HEK293 (cell line): ENCODE results near the gene LSP1.

ENCODE experiments used
- CTCF ChIA-PET: fragments of 350-600 bp; formaldehyde crosslinking; extraction: SDS; loops from one replicate; lab custom pipeline; 2021; ENCODE audit warnings: antibody characterized with exemption; lab: Yijun Ruan, JAX
- POLR2A ChIA-PET: fragments of 300-600 bp; formaldehyde crosslinking; extraction: SDS; loops from one replicate; lab custom pipeline; 2020; ENCODE audit warnings: antibody characterized with exemption, inconsistent platforms; lab: Yijun Ruan, JAX
- H3K27ac ChIP-seq: fragments of 200-500 bp; sonication (Bioruptor generic); 2 replicates; pipeline ENCODE4 v1.5.1; 2014; ENCODE audit warnings: low read depth, low read length, control low read depth, inconsistent platforms; ENCODE audit errors: extremely low read depth
- H3K36me3 ChIP-seq, 2 experiments: fragments of 200-500 bp in 1 of 2; sonication (Bioruptor generic) in 1 of 2; 1 replicate in 1 of 2; 2 replicates in 1 of 2; pipeline ENCODE4 v1.5.1; 2014 to 2017; ENCODE audit warnings: inconsistent platforms in 2 of 2, low read length in 2 of 2; ENCODE audit not compliant: control insufficient read depth in 2 of 2, insufficient read depth in 1 of 2
- H3K4me1 ChIP-seq: fragments of 200-500 bp; sonication (Bioruptor generic); 2 replicates; pipeline ENCODE4 v1.5.1; 2014; ENCODE audit warnings: mild to moderate bottlenecking, low read length, inconsistent platforms; ENCODE audit not compliant: control insufficient read depth, insufficient read depth
- H3K4me3 ChIP-seq: 2 replicates; pipeline ENCODE4 v1.5.1; 2011; ENCODE audit warnings: low read depth, mild to moderate bottlenecking, control low read depth, low read length, moderate library complexity
- H3K9me3 ChIP-seq: fragments of 200-500 bp; sonication (Bioruptor generic); 2 replicates; pipeline ENCODE4 v1.5.1; 2014; ENCODE audit warnings: low read depth, low read length, inconsistent platforms; ENCODE audit not compliant: control insufficient read depth, insufficient read depth
- GLIS1 ChIP-seq: fragments of 450-650 bp; formaldehyde crosslinking; IDR thresholded peaks from 2 replicates; pipeline ENCODE4 v1.5.1; 2016; ENCODE audit warnings: missing biosample characterization, missing genetic modification characterization
- GLIS2 ChIP-seq: fragments of 450-650 bp; formaldehyde crosslinking; IDR thresholded peaks from 2 replicates; pipeline ENCODE4 v1.5.1; 2016; ENCODE audit warnings: missing biosample characterization, missing genetic modification characterization
- KLF8 ChIP-seq: fragments of 450-650 bp; formaldehyde crosslinking; IDR thresholded peaks from 2 replicates; pipeline ENCODE4 v1.5.1; 2016; ENCODE audit warnings: missing biosample characterization, missing genetic modification characterization
- KLF9 ChIP-seq: fragments of 450-650 bp; formaldehyde crosslinking; IDR thresholded peaks from 2 replicates; pipeline ENCODE4 v1.5.1; 2016; ENCODE audit warnings: missing biosample characterization, missing genetic modification characterization, low read depth
- PATZ1 ChIP-seq: fragments of 450-650 bp; formaldehyde crosslinking; IDR thresholded peaks from 2 replicates; pipeline ENCODE4 v1.5.1; 2016; ENCODE audit warnings: missing biosample characterization, missing genetic modification characterization
- SP2 ChIP-seq: fragments of 450-650 bp; formaldehyde crosslinking; IDR thresholded peaks from 2 replicates; pipeline ENCODE4 v1.5.1; 2016; ENCODE audit warnings: missing biosample characterization, missing genetic modification characterization
- SP7 ChIP-seq: fragments of 450-650 bp; formaldehyde crosslinking; IDR thresholded peaks from 2 replicates; pipeline ENCODE4 v1.5.1; 2016; ENCODE audit warnings: missing biosample characterization, missing genetic modification characterization
- ZBTB20 ChIP-seq: fragments of 450-650 bp; formaldehyde crosslinking; IDR thresholded peaks from 2 replicates; pipeline ENCODE4 v1.5.1; 2016; ENCODE audit warnings: missing biosample characterization, missing genetic modification characterization
- ZBTB48 ChIP-seq: fragments of 450-650 bp; formaldehyde crosslinking; IDR thresholded peaks from 2 replicates; pipeline ENCODE4 v1.5.1; 2016; ENCODE audit warnings: missing biosample characterization, missing genetic modification characterization
- ZIC2 ChIP-seq: fragments of 450-650 bp; formaldehyde crosslinking; IDR thresholded peaks from 2 replicates; pipeline ENCODE4 v1.5.1; 2016; ENCODE audit warnings: missing biosample characterization, missing genetic modification characterization
- ZNF140 ChIP-seq: fragments of 450-650 bp; formaldehyde crosslinking; IDR thresholded peaks from 2 replicates; pipeline ENCODE4 v1.5.1; 2016; ENCODE audit warnings: missing biosample characterization, missing genetic modification characterization
- ZNF146 ChIP-seq: fragments of 450-650 bp; formaldehyde crosslinking; IDR thresholded peaks from 2 replicates; pipeline ENCODE4 v1.5.1; 2016; ENCODE audit warnings: missing biosample characterization, missing genetic modification characterization
- ZNF155 ChIP-seq: fragments of 450-650 bp; formaldehyde crosslinking; IDR thresholded peaks from 2 replicates; pipeline ENCODE4 v1.5.1; 2016; ENCODE audit warnings: missing biosample characterization, missing genetic modification characterization
- ZNF2 ChIP-seq: fragments of 450-650 bp; formaldehyde crosslinking; IDR thresholded peaks from 2 replicates; pipeline ENCODE4 v1.5.1; 2016; ENCODE audit warnings: missing biosample characterization, missing genetic modification characterization
- ZNF514 ChIP-seq: fragments of 450-650 bp; formaldehyde crosslinking; IDR thresholded peaks from 2 replicates; pipeline ENCODE4 v1.5.1; 2016; ENCODE audit warnings: missing biosample characterization, missing genetic modification characterization
- ZNF549 ChIP-seq: fragments of 450-650 bp; IDR thresholded peaks from 2 replicates; pipeline ENCODE4 v1.5.1; 2018; ENCODE audit warnings: missing biosample characterization, missing genetic modification characterization, mild to moderate bottlenecking, inconsistent platforms, moderate library complexity
- ZNF596 ChIP-seq: fragments of 450-650 bp; IDR thresholded peaks from 2 replicates; pipeline ENCODE4 v1.5.0; 2018; ENCODE audit warnings: missing biosample characterization, mild to moderate bottlenecking, missing genetic modification characterization, moderate library complexity
- ZNF626 ChIP-seq: fragments of 450-650 bp; sonication (Bioruptor Pico); formaldehyde crosslinking; IDR thresholded peaks from 2 replicates; pipeline ENCODE4 v1.5.1; 2018; ENCODE audit warnings: missing biosample characterization, missing genetic modification characterization, inconsistent platforms
- ZNF654 ChIP-seq: fragments of 450-650 bp; formaldehyde crosslinking; IDR thresholded peaks from 2 replicates; pipeline ENCODE4 v1.5.1; 2016; ENCODE audit warnings: low read depth, missing biosample characterization, missing genetic modification characterization
- ZNF664 ChIP-seq: fragments of 450-650 bp; formaldehyde crosslinking; IDR thresholded peaks from 2 replicates; pipeline ENCODE4 v1.5.1; 2016; ENCODE audit warnings: missing biosample characterization, missing genetic modification characterization
- ZNF692 ChIP-seq: fragments of 450-650 bp; formaldehyde crosslinking; IDR thresholded peaks from 2 replicates; pipeline ENCODE4 v1.5.1; 2016; ENCODE audit warnings: missing biosample characterization, missing genetic modification characterization
- TF ChIP-seq, protein P1 (sequence below): fragments of 450-650 bp; formaldehyde crosslinking; IDR thresholded peaks from 2 replicates; pipeline ENCODE4 v1.5.1; 2016; ENCODE audit warnings: missing biosample characterization, missing genetic modification characterization
- TF ChIP-seq, protein P2 (sequence below): fragments of 450-650 bp; formaldehyde crosslinking; IDR thresholded peaks from 2 replicates; pipeline ENCODE4 v1.5.1; 2016; ENCODE audit warnings: missing biosample characterization, missing genetic modification characterization
- TF ChIP-seq, protein P3 (sequence below): fragments of 450-650 bp; formaldehyde crosslinking; IDR thresholded peaks from 2 replicates; pipeline ENCODE4 v1.5.1; 2016; ENCODE audit warnings: missing biosample characterization, missing genetic modification characterization

Gene LSP1

GRCh38 chr11:1882265-1883238, 29.7 kb downstream of the LSP1 start:
- Histone ChIP-seq H3K9me3 (no peaks in the 10 kb centered on the region), H3K27ac (no peak overlapping the region), H3K4me1 (no peaks in the 10 kb centered on the region), H3K36me3 (no peaks in the 10 kb centered on the region), H3K4me3 (no peak overlapping the region)
- ChIA-PET CTCF (interaction anchor here (0.5 to 3.9 kb wide), 38 partner anchors 9 to 985 kb away, joined by 3 to 119 read pairs (median 5); partner anchors contain the start of genes H19, IGF2, MRPL23 and PRR33), POLR2A (interaction anchor here (1.0 kb wide), 1 partner anchor 274 kb away, joined by 4 read pairs; no protein-coding TSS in a partner anchor)
- TF ChIP-seq ZNF2 (tag by site-specific recombination) (0 out of 2 replicates have a peak, but pooled peaks have one; percentile 41), ZNF626 (tag by site-specific recombination) (no peak), KLF8 (tag by site-specific recombination) (0 out of 2 replicates have a peak, but pooled peaks have one; percentile 22), PATZ1 (tag by site-specific recombination) (peak; percentile 46; the same call in 1 of the 2 replicates), ZNF596 (tag by site-specific recombination) (no peak), SP7 (tag by site-specific recombination) (0 out of 2 replicates have a peak, but pooled peaks have one; percentile 21), GLIS1 (tag by site-specific recombination) (peak; percentile 23; the same call in 1 of the 2 replicates), ZNF692 (tag by site-specific recombination) (no peak), ZIC2 (tag by site-specific recombination) (no peak), ZNF654 (tag by site-specific recombination) (peak; percentile 60), GLIS2 (peak; percentile 64; the same call in 1 of the 2 replicates), ZNF664 (tag by site-specific recombination) (peak; percentile 39; the same call in 1 of the 2 replicates), ZBTB48 (tag by site-specific recombination) (peak; percentile 77), ZNF549 (tag by site-specific recombination) (no peak)
- TF ChIP-seq, protein P1, sequence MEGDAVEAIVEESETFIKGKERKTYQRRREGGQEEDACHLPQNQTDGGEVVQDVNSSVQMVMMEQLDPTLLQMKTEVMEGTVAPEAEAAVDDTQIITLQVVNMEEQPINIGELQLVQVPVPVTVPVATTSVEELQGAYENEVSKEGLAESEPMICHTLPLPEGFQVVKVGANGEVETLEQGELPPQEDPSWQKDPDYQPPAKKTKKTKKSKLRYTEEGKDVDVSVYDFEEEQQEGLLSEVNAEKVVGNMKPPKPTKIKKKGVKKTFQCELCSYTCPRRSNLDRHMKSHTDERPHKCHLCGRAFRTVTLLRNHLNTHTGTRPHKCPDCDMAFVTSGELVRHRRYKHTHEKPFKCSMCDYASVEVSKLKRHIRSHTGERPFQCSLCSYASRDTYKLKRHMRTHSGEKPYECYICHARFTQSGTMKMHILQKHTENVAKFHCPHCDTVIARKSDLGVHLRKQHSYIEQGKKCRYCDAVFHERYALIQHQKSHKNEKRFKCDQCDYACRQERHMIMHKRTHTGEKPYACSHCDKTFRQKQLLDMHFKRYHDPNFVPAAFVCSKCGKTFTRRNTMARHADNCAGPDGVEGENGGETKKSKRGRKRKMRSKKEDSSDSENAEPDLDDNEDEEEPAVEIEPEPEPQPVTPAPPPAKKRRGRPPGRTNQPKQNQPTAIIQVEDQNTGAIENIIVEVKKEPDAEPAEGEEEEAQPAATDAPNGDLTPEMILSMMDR (tag by site-specific recombination): peak; percentile 82

DNA sequence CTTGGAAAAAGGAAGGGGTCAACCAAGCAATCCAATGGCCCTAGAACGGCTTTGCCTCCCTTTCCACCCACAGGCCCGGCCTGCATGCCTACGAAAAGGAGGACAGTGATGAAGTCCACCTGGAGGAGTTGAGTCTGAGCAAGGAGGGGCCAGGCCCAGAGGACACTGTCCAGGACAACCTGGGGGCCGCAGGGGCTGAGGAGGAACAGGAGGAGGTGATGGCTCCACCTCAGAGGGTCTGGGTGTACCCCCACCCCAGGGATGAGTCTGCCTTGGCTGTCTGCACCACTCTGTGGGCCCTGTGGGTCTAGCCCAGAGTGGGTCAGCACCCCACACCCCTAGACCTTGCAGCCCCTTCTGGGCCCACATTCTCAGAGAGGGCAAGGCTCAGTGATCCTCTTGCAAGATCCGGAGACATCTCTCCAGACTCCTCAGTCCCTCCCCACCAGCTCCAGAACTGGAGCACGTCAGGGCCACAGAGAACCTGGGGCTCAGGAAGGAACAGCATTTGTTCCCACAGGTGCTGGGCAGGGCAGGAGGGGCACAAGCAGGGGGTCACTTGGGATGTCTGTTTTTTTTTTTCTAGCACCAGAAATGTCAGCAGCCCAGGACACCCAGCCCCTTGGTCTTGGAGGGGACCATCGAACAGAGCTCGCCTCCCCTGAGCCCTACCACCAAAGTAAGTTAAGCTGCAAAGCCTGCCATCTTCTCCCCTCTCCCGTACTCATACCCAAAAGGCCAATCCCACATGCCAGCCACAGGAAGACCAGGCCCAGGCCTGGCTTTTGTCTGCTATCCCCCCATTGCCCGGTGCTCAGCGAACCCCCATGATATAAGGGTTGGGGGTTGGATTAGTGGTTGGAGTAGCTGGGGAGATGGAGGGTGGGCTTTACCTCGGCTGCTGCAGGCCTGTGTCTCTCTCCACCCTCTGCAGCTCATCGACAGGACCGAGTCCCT, 30.7 kb downstream of the LSP1 start:
- no peaks in the 10 kb centered on the region for H3K36me3 ChIP-seq
- H3K9me3 ChIP-seq: no peaks in the 10 kb centered on the region
- CTCF ChIA-PET: interaction anchor here (0.6 to 3.9 kb wide), 15 partner anchors 8 to 267 kb away, joined by 3 to 119 read pairs (median 5); partner anchors contain the start of genes H19, PRR33 and SYT8
- POLR2A ChIA-PET: interaction anchor here (1.0 kb wide), 1 partner anchor 273 kb away, joined by 4 read pairs; no protein-coding TSS in a partner anchor
- H3K27ac ChIP-seq: no peak overlapping the region
- H3K4me1 ChIP-seq: no peaks in the 10 kb centered on the region
- H3K4me3 ChIP-seq: no peak overlapping the region
- TF ChIP-seq, protein P2, sequence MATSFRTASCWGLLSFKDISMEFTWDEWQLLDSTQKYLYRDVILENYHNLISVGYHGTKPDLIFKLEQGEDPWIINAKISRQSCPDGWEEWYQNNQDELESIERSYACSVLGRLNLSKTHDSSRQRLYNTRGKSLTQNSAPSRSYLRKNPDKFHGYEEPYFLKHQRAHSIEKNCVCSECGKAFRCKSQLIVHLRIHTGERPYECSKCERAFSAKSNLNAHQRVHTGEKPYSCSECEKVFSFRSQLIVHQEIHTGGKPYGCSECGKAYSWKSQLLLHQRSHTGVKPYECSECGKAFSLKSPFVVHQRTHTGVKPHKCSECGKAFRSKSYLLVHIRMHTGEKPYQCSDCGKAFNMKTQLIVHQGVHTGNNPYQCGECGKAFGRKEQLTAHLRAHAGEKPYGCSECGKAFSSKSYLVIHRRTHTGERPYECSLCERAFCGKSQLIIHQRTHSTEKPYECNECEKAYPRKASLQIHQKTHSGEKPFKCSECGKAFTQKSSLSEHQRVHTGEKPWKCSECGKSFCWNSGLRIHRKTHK (tag by site-specific recombination): no peak
- TF ChIP-seq, protein P3, sequence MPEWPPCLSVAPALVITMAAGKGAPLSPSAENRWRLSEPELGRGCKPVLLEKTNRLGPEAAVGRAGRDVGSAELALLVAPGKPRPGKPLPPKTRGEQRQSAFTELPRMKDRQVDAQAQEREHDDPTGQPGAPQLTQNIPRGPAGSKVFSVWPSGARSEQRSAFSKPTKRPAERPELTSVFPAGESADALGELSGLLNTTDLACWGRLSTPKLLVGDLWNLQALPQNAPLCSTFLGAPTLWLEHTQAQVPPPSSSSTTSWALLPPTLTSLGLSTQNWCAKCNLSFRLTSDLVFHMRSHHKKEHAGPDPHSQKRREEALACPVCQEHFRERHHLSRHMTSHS (tag by site-specific recombination): no peak
- TF ChIP-seq ZNF140 (tag by site-specific recombination) (no peak), ZBTB20 (tag by site-specific recombination) (no peak), SP2 (tag by site-specific recombination) (no peak), ZNF155 (tag by site-specific recombination) (no peak), ZNF146 (tag by site-specific recombination) (no peak), ZNF514 (tag by site-specific recombination) (no peak), ZNF664 (tag by site-specific recombination) (no peak), KLF9 (tag by site-specific recombination) (no peak)
